Sigmoid colon (tissue), 4 donors: ENCODE results near the gene CCL23.

ENCODE experiments used
- CTCF ChIP-seq, 4 experiments: fragments of 450-650 bp in 3 of 4; fragments of 200-600 bp in 1 of 4; IDR thresholded peaks; one replicate each; pipeline ENCODE4 v1.5.1; 2016 to 2019; ENCODE audit warnings: antibody characterized with exemption in 4 of 4, mild to moderate bottlenecking in 3 of 4, moderate library complexity in 2 of 4
- EP300 ChIP-seq, 4 donors: sonication (generic); formaldehyde crosslinking; IDR thresholded peaks; one replicate each; pipeline ENCODE4 v1.6.1; 2017; ENCODE audit warnings: antibody characterized with exemption in 4 of 4
- POLR2A ChIP-seq, 2 donors: fragments of 450-650 bp; IDR thresholded peaks; one replicate each; pipeline ENCODE4 v1.6.1; 2016; ENCODE audit warnings: antibody characterized with exemption in 2 of 2, mild to moderate bottlenecking in 2 of 2, moderate library complexity in 2 of 2
- POLR2AphosphoS5 ChIP-seq, 4 donors: sonication (generic); formaldehyde crosslinking; IDR thresholded peaks; one replicate each; pipeline ENCODE4 v1.6.1; 2017; ENCODE audit warnings: antibody characterized with exemption in 4 of 4

DNA sequence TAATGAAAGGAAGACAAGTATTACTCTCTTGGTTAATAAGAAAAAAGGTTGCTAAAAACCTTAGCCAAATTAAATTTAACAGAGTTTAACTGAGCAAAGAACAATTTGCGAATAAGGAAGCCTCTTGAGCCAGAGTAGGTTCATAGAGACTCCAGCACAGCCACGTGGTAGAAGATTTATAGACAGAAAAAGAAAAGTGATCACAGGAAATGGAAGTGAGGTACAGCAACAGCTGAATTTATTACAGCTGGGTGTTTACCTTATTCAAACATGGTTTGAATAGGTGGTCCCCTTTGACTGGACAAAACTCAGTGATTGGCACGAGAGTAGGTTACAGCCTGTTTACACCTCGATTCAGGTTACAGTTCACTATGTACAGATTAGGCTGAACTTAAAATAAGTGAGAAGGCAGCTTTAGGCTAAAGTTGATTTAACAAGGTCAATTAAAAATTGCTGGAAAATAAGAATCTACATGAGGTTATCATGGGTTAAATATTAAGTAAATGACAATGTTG, 13.1 kb downstream of the CCL23 start:
- no peak for TF ChIP-seq EP300 (IDR thresholded peaks at IDR 0.05)
- TF ChIP-seq POLR2A (IDR thresholded peaks at IDR 0.05): no peak
- TF ChIP-seq CTCF (IDR thresholded peaks at IDR 0.05): no peak
- TF ChIP-seq POLR2AphosphoS5 (IDR thresholded peaks at IDR 0.05): no peak
